Measurements from ENCODE around the gene PANK4.

GRCh38 chr1:2507744-2508155, 18.6 kb downstream of the PANK4 start:
- no peak for TF ChIP-seq PHF8 (IDR thresholded peaks at IDR 0.05; ENCODE audit: borderline replicate concordance, low read depth)
- no peak for TF ChIP-seq FOSL2 (IDR thresholded peaks at IDR 0.05)
- TF ChIP-seq FOSL2 (CRISPR knock-in tag; IDR thresholded peaks at IDR 0.05), result no peak
- TF ChIP-seq, protein P1, sequence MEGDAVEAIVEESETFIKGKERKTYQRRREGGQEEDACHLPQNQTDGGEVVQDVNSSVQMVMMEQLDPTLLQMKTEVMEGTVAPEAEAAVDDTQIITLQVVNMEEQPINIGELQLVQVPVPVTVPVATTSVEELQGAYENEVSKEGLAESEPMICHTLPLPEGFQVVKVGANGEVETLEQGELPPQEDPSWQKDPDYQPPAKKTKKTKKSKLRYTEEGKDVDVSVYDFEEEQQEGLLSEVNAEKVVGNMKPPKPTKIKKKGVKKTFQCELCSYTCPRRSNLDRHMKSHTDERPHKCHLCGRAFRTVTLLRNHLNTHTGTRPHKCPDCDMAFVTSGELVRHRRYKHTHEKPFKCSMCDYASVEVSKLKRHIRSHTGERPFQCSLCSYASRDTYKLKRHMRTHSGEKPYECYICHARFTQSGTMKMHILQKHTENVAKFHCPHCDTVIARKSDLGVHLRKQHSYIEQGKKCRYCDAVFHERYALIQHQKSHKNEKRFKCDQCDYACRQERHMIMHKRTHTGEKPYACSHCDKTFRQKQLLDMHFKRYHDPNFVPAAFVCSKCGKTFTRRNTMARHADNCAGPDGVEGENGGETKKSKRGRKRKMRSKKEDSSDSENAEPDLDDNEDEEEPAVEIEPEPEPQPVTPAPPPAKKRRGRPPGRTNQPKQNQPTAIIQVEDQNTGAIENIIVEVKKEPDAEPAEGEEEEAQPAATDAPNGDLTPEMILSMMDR (IDR thresholded peaks at IDR 0.05), result no peak
- no peak for TF ChIP-seq REST (IDR thresholded peaks at IDR 0.05)
- no peak for TF ChIP-seq POLR2A (IDR thresholded peaks at IDR 0.05; ENCODE audit: low read length)
- no peak for TF ChIP-seq ZC3H11A (IDR thresholded peaks at IDR 0.05)
- TF ChIP-seq MAFK (IDR thresholded peaks at IDR 0.05; ENCODE audit: partially characterized antibody), result no peak
- no peak for TF ChIP-seq RAD21 (conservative IDR thresholded peaks at IDR 0.05 in 1 of 2, IDR thresholded peaks at IDR 0.05 in 1 of 2)
- no peak for TF ChIP-seq MYC (IDR thresholded peaks at IDR 0.05; ENCODE audit: borderline replicate concordance, low read length)
- no peak for TF ChIP-seq MAX (IDR thresholded peaks at IDR 0.05)

Measured in A549 (cell line).